Testis (tissue), 2 donors: ENCODE results near the gene CHMP1A.

Source experiments
- POLR2A ChIP-seq: fragments of 450-650 bp; IDR thresholded peaks from one replicate; pipeline ENCODE4 v1.6.1; 2017; ENCODE audit warnings: antibody characterized with exemption, mild to moderate bottlenecking, moderate library complexity
- TF ChIP-seq, protein P1 (sequence below), 3 experiments: fragments of 450-650 bp in 2 of 3; fragments of 200-600 bp in 1 of 3; sonication (generic) in 1 of 3; IDR thresholded peaks; one replicate each; pipeline ENCODE4 v1.5.1; 2016 to 2019; ENCODE audit warnings: antibody characterized with exemption in 3 of 3, mild to moderate bottlenecking in 2 of 3, moderate library complexity in 1 of 3

DNA sequence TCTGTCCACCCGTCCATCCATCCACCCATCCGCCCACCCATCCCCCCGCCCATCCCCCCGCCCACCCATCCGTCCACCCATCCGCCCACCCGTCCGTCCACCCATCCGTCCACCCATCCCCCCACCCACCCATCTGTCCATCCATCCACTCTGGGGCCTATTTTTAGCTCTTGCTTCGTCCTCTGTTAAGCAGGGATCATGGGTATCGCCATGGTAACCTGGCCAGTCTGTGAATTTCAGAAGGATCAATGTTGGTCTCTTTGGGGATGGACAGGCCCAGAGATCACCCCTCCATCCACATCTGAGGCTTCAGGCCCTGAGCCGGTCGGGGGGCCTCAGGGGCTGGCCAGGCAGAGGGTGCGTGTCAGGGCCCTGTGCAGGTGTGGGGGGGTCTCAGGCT is 59.3 kb downstream of the CHMP1A start:
- TF ChIP-seq, protein P1, sequence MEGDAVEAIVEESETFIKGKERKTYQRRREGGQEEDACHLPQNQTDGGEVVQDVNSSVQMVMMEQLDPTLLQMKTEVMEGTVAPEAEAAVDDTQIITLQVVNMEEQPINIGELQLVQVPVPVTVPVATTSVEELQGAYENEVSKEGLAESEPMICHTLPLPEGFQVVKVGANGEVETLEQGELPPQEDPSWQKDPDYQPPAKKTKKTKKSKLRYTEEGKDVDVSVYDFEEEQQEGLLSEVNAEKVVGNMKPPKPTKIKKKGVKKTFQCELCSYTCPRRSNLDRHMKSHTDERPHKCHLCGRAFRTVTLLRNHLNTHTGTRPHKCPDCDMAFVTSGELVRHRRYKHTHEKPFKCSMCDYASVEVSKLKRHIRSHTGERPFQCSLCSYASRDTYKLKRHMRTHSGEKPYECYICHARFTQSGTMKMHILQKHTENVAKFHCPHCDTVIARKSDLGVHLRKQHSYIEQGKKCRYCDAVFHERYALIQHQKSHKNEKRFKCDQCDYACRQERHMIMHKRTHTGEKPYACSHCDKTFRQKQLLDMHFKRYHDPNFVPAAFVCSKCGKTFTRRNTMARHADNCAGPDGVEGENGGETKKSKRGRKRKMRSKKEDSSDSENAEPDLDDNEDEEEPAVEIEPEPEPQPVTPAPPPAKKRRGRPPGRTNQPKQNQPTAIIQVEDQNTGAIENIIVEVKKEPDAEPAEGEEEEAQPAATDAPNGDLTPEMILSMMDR (IDR thresholded peaks at IDR 0.05) = no peak
- TF ChIP-seq POLR2A = no peak
